22Rv1 (cell line): Measurements from ENCODE around the gene DMAC2.
"Not testable (repeated sequence)": the region's sequence is repeated elsewhere in the genome, so short reads cannot be mapped to it uniquely, and the experiment has no call there.

Experiments
- H3K27ac ChIP-seq: fragments of 450-650 bp; 2 replicates; pipeline ENCODE4 v1.5.1; 2017
- ZFX ChIP-seq: fragments of 450-650 bp; IDR thresholded peaks from 2 replicates; pipeline ENCODE4 v1.6.1; 2017; ENCODE audit warnings: antibody characterized with exemption, borderline replicate concordance
- TF ChIP-seq, protein P1 (sequence below): fragments of 450-650 bp; IDR thresholded peaks from 2 replicates; pipeline ENCODE4 v1.5.1; 2017; ENCODE audit warnings: mild to moderate bottlenecking

The DMAC2 gene

GRCh38 chr19:41476583-41476982 is 36.9 kb upstream of the DMAC2 start:
- no peak overlapping the region for H3K27ac ChIP-seq
- TF ChIP-seq, protein P1, sequence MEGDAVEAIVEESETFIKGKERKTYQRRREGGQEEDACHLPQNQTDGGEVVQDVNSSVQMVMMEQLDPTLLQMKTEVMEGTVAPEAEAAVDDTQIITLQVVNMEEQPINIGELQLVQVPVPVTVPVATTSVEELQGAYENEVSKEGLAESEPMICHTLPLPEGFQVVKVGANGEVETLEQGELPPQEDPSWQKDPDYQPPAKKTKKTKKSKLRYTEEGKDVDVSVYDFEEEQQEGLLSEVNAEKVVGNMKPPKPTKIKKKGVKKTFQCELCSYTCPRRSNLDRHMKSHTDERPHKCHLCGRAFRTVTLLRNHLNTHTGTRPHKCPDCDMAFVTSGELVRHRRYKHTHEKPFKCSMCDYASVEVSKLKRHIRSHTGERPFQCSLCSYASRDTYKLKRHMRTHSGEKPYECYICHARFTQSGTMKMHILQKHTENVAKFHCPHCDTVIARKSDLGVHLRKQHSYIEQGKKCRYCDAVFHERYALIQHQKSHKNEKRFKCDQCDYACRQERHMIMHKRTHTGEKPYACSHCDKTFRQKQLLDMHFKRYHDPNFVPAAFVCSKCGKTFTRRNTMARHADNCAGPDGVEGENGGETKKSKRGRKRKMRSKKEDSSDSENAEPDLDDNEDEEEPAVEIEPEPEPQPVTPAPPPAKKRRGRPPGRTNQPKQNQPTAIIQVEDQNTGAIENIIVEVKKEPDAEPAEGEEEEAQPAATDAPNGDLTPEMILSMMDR = no peak
- TF ChIP-seq ZFX = no peak

DNA sequence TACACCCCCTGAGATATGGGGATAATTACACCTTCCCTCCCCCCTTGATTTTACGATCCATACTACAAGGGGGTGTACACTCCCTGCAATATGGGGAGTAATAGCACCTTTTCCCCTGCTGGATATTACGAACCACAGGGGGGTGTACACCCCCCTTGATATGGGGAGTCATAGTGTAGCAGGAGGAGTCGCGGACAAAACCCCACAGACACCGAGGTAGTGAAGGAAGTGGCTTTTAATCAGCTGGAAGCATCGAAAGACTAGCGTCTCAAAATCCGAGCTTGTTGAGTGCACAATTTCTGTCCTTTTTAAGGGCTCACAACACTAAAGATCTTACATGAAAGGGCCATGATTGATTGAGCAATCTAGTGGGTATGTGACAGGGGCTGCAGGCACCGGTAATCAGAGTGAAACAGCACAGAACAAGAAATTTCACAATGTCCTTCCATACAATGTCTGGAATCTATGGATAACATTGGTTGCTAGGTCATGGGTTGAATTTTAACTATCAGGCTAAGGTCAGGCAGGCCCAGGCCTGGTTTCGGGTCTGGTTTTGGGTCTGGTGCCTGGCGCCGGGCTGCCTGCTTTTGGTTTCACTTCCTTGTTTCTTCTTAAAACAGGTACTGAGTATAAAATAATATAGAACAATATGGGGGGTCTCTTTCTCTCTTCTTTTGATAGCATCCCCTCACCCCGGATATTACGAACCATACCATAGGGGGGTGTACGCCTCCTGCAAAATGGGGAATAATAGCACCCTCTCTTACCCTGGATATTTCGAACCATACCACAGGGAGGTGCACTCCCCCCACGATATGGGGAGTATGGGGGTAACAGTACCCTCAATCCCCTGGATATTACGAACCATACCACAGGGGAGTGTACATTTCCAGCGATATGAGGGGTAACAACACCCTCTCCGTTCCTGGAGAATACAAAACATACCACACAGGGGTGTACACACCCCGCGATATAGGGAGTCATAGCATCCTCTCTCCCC is 23.8 kb upstream of the DMAC2 start:
- H3K27ac ChIP-seq = not testable (repeated sequence)

DNA sequence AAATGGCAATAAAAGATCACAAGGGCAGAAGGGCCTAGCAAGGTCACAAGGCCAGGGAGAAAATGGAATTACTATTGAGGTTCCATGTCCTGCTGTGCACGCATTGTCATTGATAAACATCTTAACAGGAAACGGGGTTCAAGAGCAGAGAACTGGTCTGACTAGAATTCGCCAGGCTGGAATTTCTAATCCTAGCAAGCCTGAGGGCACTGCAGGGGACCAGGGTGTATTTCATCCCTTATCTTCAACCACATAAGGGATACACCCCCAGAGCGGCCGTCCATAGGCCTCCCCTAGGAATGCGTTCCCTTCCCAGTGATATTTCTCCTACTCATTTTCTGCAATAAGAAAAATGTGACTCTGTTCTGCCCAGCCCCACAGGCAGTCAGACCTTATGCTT is 22.8 kb upstream of the DMAC2 start:
- TF ChIP-seq ZFX = no peak
- TF ChIP-seq, protein P1 = no peak
- H3K27ac ChIP-seq = no peak overlapping the region

GRCh38 chr19:41457241-41457640 is 17.5 kb upstream of the DMAC2 start:
- TF ChIP-seq ZFX = no peak
- TF ChIP-seq, protein P1 = no peak
- H3K27ac ChIP-seq = no peak overlapping the region

DNA sequence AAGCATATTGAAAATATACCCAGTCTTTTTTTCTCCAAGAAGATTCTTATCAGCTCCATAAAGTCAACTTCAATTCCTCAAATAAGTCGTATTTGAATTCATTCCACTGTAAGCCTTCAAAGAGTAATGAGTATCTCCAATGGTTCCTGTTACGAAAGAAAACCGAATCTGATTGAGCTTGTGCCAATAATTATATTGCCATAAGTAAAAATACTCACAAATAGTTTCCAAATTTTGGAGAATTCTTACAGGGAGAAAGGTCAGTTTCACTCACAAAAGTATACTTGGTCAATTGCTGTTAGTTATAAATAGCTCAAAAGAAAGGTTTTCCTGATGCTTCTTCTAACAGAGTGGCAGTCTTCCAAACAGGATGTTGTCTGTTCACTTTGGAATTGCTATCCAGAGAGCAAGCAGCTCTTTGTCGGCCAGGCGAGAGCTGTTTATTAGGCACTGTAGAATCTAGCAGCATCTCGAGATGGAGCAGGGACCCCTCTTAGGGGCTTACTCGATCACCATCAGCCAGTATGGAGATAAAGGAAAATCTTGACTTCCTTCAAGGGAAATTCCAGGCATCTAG is 16.7 kb upstream of the DMAC2 start:
- TF ChIP-seq, protein P1 = no peak
- TF ChIP-seq ZFX = no peak
- H3K27ac ChIP-seq = no peak overlapping the region

DNA sequence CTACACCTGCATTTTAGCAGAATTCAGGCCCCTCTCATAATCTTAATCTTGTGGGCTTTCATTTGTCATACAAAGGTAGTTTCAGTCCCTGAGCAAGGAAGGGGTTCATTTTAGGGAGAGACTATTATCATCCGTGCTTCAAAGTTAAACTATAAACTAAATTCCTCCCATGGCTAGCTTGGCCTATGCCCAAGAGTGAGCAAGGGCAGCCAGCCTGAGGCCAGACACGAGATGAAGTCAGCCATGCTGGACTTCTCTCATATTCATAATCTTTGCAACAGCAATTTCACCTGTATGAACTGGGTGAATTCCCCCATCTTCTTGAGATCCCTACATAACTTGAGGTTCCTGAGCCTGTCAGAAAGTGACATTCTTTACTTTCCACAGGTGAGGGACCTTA is 16.2 kb upstream of the DMAC2 start:
- H3K27ac ChIP-seq = no peak overlapping the region
- TF ChIP-seq ZFX = no peak
- TF ChIP-seq, protein P1 = no peak

GRCh38 chr19:41452584-41453275 is 13.0 kb upstream of the DMAC2 start:
- TF ChIP-seq ZFX = no peak
- TF ChIP-seq, protein P1 = no peak
- no peak overlapping the region for H3K27ac ChIP-seq
